ENCODE measurements around the gene TEX12.
"Not testable (repeated sequence)": the region's sequence is repeated elsewhere in the genome, so short reads cannot be mapped to it uniquely, and the experiment has no call there.

TEX12 gene

GRCh38 chr11:112178936-112179335, 11.8 kb downstream of the TEX12 start:
- Mint-ChIP-seq H3K4me1 (peaks cover 37% of the 10 kb centered on the region), H3K27me3 (peaks cover 14% of the 10 kb centered on the region), H3K4me3 (no peak overlapping the region), H3K27ac (no peak overlapping the region), H3K36me3 (no peaks in the 10 kb centered on the region), H3K9me3 (no peaks in the 10 kb centered on the region)
- no peak for ATAC-seq

DNA sequence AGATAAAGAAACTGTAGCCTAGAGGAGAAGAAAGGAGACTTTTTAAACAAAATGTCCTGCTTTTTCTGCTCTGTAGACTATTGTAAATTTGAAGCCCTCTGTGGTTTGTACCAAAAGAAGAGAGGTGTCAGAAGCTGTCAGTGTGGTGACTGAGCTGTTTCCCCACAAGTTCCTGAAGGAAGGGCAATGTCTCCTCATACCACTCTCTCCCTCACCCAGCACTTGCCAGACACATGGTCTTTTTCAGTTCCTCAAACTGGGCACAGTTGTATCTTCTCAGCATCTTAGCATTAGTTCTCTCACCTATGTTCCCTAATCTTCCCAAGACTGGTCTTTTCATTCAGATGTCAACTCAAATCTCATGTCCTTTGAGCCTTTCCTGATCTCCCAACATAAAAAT, 12.4 kb downstream of the TEX12 start:
- Mint-ChIP-seq H3K27ac (no peak overlapping the region), H3K4me3 (no peak overlapping the region), H3K9me3 (no peaks in the 10 kb centered on the region), H3K27me3 (peaks cover 9% of the 10 kb centered on the region), H3K4me1 (peaks cover 35% of the 10 kb centered on the region), H3K36me3 (no peaks in the 10 kb centered on the region)
- peak; percentile 98 for ATAC-seq

DNA sequence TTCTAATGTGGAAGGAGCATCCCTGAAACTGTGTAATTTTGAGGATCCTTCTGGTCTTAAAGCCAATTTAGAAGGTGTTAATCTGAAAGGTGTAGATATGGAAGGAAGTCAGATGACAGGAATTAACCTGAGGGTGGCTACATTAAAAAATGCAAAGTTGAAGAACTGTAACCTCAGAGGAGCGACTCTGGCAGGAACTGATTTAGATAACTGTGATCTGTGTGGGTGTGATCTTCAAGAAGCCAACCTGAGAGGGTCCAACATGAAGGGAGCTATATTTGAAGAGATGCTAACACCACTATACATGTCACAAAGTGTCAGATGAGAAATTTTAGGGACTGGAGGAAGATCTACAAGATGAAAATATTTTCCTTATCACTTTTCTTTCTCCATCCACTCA, 15.7 kb downstream of the TEX12 start:
- no peak overlapping the region for H3K4me3 Mint-ChIP-seq
- no peaks in the 10 kb centered on the region for H3K27me3 Mint-ChIP-seq
- no peak for ATAC-seq
- no peaks in the 10 kb centered on the region for H3K36me3 Mint-ChIP-seq
- no peaks in the 10 kb centered on the region for H3K9me3 Mint-ChIP-seq
- H3K4me1 Mint-ChIP-seq = peaks cover 25% of the 10 kb centered on the region
- no peak overlapping the region for H3K27ac Mint-ChIP-seq

DNA sequence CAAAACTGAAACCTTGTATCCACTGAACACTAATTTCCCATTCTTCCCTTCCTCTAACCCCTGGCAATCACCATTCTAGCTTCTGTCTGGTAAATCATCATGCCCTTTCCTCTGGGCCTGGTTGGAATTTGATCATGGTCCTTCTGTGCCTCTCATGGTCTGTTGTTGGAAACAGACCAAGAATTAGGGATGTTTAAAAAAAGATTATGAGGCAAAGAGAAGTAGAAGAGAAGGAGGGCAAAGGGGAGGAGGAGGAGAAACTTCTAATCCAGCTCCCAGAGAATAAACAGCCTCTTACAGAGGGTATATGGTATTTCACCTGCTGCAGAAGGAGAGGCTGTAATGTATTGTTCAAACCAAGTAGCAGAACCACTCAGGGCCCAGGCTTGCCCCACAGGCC, 18.7 kb downstream of the TEX12 start:
- no peaks in the 10 kb centered on the region for H3K36me3 Mint-ChIP-seq
- peaks cover 9% of the 10 kb centered on the region for H3K4me1 Mint-ChIP-seq
- ATAC-seq = no peak
- H3K27ac Mint-ChIP-seq = no peak overlapping the region
- no peak overlapping the region for H3K4me3 Mint-ChIP-seq
- H3K27me3 Mint-ChIP-seq = peaks cover 9% of the 10 kb centered on the region
- no peaks in the 10 kb centered on the region for H3K9me3 Mint-ChIP-seq

DNA sequence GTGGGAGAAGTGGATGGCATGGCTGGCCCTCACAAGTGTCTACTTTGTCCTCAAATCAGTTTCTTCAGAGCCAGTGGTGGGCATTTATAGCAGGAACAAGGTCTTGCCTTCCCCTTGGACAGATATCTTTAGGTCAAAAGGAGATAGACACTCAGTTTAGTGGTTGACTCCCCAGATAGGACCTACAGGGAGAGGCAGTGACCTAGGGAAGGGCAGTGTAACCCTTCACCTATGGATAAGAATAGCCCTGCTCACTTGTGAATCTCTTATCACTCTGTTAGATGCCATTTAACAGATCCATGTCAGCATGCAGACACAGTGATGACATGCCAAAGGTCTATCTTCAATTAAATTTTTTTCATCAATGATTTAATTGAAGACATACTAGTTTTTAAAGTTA, 19.1 kb downstream of the TEX12 start:
- Mint-ChIP-seq H3K4me1 (peaks cover 9% of the 10 kb centered on the region), H3K9me3 (no peaks in the 10 kb centered on the region), H3K27me3 (peaks cover 9% of the 10 kb centered on the region), H3K27ac (no peak overlapping the region), H3K36me3 (no peaks in the 10 kb centered on the region), H3K4me3 (no peak overlapping the region)
- no peak for ATAC-seq

DNA sequence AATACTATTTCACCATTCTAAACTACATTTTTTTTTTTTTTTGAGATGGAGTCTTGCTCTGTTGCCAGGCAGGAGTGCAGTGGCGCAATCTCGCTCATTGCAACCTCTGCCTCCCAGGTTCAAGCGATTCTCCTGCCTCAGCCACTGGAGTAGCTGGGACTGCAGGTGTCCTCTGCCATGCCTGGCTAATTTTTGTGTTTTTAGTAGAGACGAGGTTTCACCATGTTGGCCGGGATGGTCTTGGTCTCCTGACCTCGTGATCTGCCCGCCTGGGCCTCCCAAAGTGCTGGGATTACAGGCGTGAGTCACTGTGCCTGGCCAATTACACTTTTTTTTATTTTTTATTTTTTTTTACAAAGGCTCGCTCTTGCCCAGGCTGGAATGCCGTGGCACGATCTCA, 27.9 kb downstream of the TEX12 start:
- not testable (repeated sequence) for H3K4me1 Mint-ChIP-seq, H3K4me3 Mint-ChIP-seq, H3K9me3 Mint-ChIP-seq, H3K27ac Mint-ChIP-seq, ATAC-seq, H3K27me3 Mint-ChIP-seq, H3K36me3 Mint-ChIP-seq

- Mint-ChIP-seq H3K4me1 (no peaks in the 10 kb centered on the region), H3K36me3 (no peaks in the 10 kb centered on the region), H3K27me3 (peaks cover 8% of the 10 kb centered on the region), H3K9me3 (peaks cover 2% of the 10 kb centered on the region), H3K27ac (no peak overlapping the region), H3K4me3 (no peak overlapping the region)
- ATAC-seq = no peak
These were observed 28.8 kb downstream of the TEX12 start for GRCh38 chr11:112195951-112196351.

GRCh38 chr11:112196519-112197087, 29.4 kb downstream of the TEX12 start:
- Mint-ChIP-seq H3K27ac (no peak overlapping the region), H3K4me1 (no peaks in the 10 kb centered on the region), H3K4me3 (no peak overlapping the region), H3K27me3 (peaks cover 8% of the 10 kb centered on the region), H3K36me3 (no peaks in the 10 kb centered on the region), H3K9me3 (peaks cover 2% of the 10 kb centered on the region)
- no peak for ATAC-seq

DNA sequence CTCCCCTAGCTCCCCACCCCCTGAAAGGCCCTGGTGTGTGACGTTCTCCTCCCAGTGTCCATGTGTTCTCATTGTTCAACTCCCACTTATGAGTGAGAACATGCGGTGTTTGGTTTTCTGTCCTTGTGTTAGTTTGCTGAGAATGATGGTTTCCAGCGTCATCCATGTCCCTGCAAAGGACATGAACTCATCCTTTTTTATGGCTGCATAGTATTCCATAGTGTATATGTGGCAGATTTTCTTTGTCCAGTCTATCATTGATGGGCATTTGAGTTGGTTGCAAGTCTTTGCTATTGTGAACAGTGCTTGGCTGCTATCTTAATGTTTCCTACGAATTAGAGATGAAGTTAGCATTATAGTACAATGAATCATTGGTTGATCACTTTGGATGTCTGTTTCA, 31.9 kb downstream of the TEX12 start:
- not testable (repeated sequence) for H3K4me3 Mint-ChIP-seq, ATAC-seq, H3K4me1 Mint-ChIP-seq, H3K27me3 Mint-ChIP-seq, H3K9me3 Mint-ChIP-seq, H3K36me3 Mint-ChIP-seq, H3K27ac Mint-ChIP-seq

DNA sequence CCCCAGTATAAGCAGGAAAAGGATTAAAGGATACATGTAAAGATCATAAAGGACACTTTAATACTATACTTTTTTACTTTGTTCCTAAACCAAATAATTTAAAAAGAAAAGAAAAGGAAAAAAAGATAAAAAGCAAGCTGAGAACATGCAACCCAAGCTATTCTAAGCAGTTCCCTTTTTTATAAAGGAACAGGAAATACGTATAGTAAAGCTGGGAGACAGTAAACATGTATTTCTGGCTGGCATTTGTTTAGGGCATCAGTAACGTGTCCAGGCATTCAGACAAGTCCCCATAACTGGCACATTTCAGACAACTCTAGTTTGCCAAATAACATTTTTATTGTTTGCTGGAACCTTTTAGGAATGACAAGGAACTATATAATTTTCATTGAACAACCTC, 33.1 kb downstream of the TEX12 start:
- Mint-ChIP-seq H3K9me3 (peaks cover 2% of the 10 kb centered on the region), H3K27ac (no peak overlapping the region), H3K27me3 (peaks cover 8% of the 10 kb centered on the region), H3K36me3 (no peaks in the 10 kb centered on the region), H3K4me3 (no peak overlapping the region), H3K4me1 (no peaks in the 10 kb centered on the region)
- ATAC-seq = no peak

- H3K36me3 Mint-ChIP-seq = no peaks in the 10 kb centered on the region
- H3K9me3 Mint-ChIP-seq = no peaks in the 10 kb centered on the region
- no peaks in the 10 kb centered on the region for H3K4me1 Mint-ChIP-seq
- no peak overlapping the region for H3K27ac Mint-ChIP-seq
- no peak for ATAC-seq
- no peak overlapping the region for H3K4me3 Mint-ChIP-seq
- H3K27me3 Mint-ChIP-seq = no peaks in the 10 kb centered on the region
These were observed 38.9 kb downstream of the TEX12 start for GRCh38 chr11:112206071-112206470.

GRCh38 chr11:112210890-112211289, 43.7 kb downstream of the TEX12 start:
- no peaks in the 10 kb centered on the region for H3K4me1 Mint-ChIP-seq
- H3K27ac Mint-ChIP-seq = no peak overlapping the region
- H3K27me3 Mint-ChIP-seq = no peaks in the 10 kb centered on the region
- H3K4me3 Mint-ChIP-seq = no peak overlapping the region
- H3K36me3 Mint-ChIP-seq = no peaks in the 10 kb centered on the region
- ATAC-seq = no peak
- no peaks in the 10 kb centered on the region for H3K9me3 Mint-ChIP-seq

DNA sequence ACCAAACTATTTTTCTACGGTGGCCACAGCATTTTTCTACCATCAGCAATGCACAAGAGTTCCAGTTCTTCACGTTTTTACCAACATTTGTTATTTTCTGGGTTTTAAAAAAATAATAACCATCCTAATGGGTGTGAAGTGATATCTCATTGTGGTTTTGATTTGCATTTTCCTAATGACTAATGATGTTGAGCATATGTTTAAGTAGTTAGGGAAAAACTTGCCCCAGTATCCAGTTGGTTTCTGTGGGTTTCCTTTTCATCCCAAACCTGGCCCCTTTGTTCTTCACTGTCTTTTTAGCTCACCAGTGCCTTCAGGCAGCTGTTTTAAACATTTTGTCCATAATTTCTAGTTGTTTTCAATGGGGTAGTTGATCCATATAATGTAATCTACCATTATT, 44.4 kb downstream of the TEX12 start:
- Mint-ChIP-seq H3K4me3 (no peak overlapping the region), H3K27ac (no peak overlapping the region), H3K27me3 (no peaks in the 10 kb centered on the region), H3K4me1 (no peaks in the 10 kb centered on the region), H3K9me3 (no peaks in the 10 kb centered on the region), H3K36me3 (no peaks in the 10 kb centered on the region)
- no peak for ATAC-seq

DNA sequence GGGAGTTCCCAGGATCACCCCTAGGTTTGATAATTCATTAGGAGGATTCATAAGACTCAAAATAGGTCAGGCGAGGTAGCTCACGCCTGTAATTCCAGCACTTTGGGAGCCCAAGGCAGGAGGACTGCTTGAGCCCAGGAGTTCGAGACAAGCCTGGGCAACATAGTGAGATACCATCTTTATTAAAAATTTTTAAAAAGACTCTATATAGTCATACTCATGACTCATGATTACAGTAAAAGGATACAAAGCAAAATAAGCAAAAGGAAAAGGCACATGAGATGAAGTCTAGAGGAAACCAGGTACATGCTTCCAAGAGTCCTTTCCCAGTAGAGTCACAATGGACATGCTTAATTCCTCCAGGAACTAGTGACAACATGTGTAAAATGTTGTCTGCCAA, 45.1 kb downstream of the TEX12 start:
- ATAC-seq = no peak
- Mint-ChIP-seq H3K4me3 (no peak overlapping the region), H3K36me3 (no peaks in the 10 kb centered on the region)

DNA sequence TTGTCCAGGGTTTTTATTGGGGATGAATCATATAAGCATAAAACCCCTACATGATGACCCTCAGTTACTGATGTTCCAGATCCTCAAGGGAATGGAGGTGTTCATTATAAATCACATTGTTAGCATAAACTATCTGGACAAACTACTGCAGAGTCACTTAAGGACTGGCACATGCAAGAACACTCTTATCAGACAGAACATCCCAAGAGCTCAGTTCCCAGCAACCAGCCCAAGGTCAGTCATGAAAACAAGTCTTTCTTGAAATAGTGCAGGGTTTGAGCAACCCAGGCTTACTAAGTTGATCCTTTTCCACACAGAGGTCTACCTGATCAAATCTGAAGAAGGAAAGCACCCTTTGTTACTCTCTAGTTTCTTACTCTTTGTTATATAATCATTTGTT, 45.5 kb downstream of the TEX12 start:
- Mint-ChIP-seq H3K4me3 (no peak overlapping the region), H3K4me1 (no peaks in the 10 kb centered on the region), H3K36me3 (no peaks in the 10 kb centered on the region), H3K27ac (no peak overlapping the region), H3K27me3 (no peaks in the 10 kb centered on the region), H3K9me3 (no peaks in the 10 kb centered on the region)
- ATAC-seq = no peak

More for the DNA sequence above, 45.1 kb downstream of the TEX12 start:
- Mint-ChIP-seq H3K4me1 (no peaks in the 10 kb centered on the region), H3K27ac (no peak overlapping the region), H3K9me3 (no peaks in the 10 kb centered on the region), H3K27me3 (no peaks in the 10 kb centered on the region)

DNA sequence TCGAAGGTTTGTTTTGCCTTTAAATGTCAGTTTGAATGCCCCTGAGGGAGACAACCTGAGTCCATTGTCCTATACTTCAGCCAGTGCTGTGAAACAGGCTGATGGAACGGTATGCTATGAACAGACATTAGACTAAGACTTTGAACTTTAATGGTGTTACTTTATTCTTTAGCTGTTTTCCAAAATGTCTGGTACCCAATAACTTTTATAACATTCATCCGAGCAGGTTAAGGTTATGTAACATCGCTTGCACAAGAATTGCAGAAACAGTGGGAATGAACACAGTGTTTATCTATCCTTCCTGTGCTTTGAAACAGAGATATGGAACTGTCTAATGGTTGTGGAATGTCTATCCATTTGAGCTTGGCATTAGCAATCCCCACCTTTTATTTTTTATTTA, 46.6 kb downstream of the TEX12 start:
- Mint-ChIP-seq H3K9me3 (no peaks in the 10 kb centered on the region), H3K4me1 (no peaks in the 10 kb centered on the region), H3K27me3 (no peaks in the 10 kb centered on the region)

DNA sequence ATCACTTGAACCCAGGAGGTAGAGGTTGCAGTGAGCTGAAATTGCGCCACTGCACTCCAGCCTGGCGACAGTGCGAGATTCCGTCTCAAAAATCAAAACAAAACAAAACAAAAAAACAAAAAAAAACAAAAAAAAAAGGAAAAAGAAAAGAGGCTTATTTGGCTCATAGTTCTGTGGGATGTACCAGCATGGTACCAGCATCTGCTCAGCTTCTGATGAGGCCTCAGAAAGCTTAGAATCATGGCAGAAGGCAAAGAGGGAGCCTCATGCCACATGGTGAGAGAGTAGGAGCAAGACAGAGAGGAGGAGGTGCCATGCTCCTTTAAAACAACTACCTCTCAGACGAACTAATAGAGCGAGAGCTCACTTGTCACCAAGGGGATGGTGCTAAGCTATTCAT, 48.4 kb downstream of the TEX12 start:
- no peaks in the 10 kb centered on the region for H3K27me3 Mint-ChIP-seq
- no peak overlapping the region for H3K4me3 Mint-ChIP-seq
- no peak for ATAC-seq
- H3K4me1 Mint-ChIP-seq = peaks cover 6% of the 10 kb centered on the region
- no peaks in the 10 kb centered on the region for H3K9me3 Mint-ChIP-seq
- H3K27ac Mint-ChIP-seq = no peak overlapping the region
- no peaks in the 10 kb centered on the region for H3K36me3 Mint-ChIP-seq

More for the DNA sequence above, 46.6 kb downstream of the TEX12 start:
- ATAC-seq = no peak
- no peak overlapping the region for H3K4me3 Mint-ChIP-seq
- no peaks in the 10 kb centered on the region for H3K36me3 Mint-ChIP-seq
- no peak overlapping the region for H3K27ac Mint-ChIP-seq

All from stimulated activated memory B cell treated with anti-CD40 and anti-IgM and Interleukin-4, amounts not matched to agents 10 μg/mL and 1 μg/mL and 100 μg/mL, for 72 hours (primary cell).